GM21529 (cell line): Measurements from ENCODE around the gene KDF1.

ENCODE experiments used
- ATAC-seq: cut with Tn5 transposase; IDR thresholded peaks from one replicate; pipeline ENCODE4 v1.9.1; 2021; ENCODE audit not compliant: unreplicated experiment

The KDF1 gene, protein sequence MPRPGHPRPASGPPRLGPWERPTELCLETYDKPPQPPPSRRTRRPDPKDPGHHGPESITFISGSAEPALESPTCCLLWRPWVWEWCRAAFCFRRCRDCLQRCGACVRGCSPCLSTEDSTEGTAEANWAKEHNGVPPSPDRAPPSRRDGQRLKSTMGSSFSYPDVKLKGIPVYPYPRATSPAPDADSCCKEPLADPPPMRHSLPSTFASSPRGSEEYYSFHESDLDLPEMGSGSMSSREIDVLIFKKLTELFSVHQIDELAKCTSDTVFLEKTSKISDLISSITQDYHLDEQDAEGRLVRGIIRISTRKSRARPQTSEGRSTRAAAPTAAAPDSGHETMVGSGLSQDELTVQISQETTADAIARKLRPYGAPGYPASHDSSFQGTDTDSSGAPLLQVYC

DNA sequence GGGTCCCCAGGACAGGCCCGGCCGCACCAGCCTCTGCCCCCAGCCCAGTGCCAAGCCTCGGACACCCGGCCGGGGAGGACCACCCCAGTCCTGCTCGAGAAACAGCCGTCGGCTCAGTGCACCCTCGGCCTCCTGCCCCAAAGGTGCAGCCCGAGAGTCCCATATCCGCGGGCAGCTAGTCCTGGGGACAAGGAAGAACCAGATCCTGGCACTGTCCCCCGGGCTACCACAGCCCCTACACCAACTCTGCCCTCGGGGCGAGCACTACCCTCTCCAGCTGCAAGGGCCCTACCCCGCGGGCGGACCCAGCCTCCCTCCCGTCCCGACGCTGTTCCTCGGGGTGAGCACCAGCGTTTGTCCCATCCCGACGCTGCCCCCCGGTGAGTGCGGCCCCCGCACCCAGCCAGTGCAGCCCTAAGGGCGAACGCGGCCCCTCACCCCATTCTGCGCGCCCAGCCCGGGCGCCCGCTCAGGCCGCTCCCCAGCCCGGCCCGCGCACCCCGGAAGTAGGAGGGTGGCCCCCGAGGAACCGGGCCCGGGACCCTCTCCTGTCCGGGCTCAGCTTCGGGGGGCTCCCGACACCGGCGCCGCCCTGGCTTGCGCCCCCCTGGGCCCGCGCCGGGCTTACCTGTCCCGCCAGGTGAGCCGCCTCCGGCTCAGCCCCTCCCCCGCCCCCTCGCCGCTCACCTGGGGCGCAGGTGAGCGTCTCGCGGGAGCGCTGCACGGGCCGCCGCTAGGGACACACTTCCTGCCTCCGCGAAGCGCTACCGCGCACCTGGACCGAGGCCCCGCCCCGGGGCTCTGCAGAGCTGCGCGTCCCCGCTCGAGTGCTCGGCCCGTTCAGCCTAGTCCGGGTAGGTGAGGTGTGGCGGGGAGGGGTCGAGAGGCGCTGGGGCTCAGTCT lies at the start of gene KDF1:
Gene KDF1 (minus strand): TSS at position 747 of the 903 bp plus-strand sequence. CDS start 8,088 bp downstream, outside the sequence.
- no peak for ATAC-seq

DNA sequence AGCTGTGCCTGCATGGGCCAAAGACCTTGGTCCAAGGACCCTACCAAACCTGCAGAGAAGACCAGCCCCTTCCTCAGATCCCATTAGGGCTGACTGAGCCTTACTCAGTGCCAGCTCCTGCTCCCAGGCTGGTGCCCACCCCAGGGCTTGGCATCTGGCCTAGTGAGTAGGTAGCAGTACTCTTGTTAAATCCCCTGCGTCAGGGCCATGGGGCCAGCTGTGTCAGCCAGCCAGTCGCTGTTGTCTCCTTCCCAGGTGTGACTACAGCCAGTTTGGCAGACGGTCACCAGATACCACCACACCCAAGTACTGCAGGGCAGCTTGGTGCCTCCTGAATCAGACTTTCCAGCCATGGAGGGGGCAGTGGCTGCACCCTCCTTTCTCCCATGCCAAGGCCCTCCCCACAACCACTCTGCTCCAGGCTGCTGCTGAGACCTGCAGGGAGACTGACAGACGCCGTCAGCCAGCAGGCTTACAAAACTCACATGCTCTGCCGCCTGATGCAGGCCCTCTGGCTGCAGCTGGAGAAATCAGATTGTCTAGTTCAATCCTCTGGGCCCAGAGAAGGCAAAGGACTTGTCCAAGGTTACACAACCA lies 49.4 kb upstream of the KDF1 start:
- ATAC-seq = no peak

DNA sequence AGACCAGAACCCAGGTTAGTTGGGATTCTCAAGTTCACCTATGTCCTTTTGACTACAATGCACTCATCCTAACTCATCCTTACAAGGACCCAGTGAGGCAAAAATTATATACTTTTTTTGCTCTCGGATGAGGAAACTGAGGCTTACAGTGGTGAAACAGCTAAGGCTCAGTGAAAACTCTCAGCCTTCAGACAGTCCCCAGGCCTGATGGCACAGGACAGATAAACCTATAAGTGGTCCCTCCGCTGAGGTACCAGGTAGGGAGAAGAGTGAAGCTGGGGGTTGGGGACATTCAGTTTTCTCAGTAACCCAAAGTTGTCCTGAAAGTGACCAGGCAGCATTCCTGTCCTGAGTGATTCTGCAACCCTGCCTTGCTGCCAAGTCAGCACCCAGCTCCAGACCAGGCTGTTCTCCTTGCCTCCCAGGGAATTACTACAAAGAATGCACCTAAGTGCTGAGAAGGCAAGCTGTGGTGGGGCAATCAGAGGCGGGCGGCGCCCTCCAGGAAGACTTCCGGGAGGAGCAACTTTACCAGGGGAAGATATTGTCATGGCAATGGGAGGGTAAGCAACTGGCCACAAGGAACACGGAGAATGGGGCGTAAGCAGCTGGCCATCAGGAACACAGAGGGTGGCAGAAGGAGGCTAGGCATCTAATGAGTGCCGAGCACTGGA lies 47.8 kb upstream of the KDF1 start:
- no peak for ATAC-seq

- ATAC-seq = no peak
These were observed 46.4 kb upstream of the KDF1 start for GRCh38 chr1:27006683-27007082.

DNA sequence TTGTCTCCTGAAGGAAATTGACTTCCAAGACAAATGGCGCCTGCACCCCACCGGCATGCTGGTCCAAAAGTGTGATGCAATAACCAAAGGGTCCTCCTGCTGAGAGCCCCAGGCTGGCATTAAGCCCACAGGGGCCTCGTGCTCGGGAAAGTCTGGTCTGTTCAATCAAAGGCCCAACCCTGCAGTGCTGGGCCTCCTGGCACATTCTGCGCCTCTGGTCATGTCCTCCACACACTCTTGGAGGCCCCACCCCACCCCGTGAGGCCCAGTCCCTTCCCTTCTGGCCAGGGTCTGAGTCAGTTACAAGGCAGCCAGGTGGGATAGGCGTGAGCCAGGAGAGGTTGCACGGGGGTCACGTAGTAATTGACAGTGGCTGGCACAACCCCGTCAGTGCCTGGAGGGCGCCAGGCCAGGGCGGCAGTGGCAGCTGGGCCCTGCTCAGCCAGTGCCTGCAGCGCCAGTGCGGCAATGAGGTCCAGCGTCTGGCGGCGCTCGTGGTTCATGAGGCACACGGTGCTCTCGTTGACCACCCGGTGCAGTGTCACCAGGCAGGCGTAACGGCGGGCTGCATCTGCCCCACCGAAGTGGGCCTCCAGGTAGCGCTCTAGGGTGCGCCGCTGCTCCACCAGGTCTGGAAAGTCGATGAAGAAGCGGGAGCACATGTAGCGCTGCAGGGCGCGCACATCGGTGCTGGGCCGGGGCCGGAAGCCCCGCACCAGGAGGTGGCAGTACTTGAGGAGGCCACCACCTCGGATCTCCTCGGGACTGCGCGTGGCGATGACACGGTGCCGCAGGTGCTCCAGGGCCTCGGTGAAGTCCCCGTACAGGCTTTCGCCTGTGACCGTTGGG lies 45.6 kb upstream of the KDF1 start:
- no peak for ATAC-seq

DNA sequence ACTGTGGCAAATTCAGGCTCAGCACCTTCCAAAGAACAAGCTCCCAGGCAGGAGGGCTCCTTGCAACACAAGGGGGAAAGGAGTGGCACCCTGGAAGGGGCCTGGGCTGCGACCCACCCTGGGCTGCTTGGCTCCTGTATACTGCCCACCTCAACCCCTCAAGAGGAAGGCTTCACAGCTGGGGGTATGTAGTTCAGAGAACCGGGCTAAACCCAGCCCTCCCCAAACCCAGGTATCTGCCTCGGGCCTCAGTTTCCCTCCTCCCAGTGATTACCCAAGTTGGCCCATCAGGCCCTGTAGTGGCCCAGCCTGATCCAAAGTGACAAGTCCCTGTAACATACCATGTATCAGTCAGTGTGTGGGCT lies 44.9 kb upstream of the KDF1 start:
- ATAC-seq = no peak

- no peak for ATAC-seq
These were observed 44.4 kb upstream of the KDF1 start for GRCh38 chr1:27004471-27005165.

GRCh38 chr1:27003745-27004470 lies 43.6 kb upstream of the KDF1 start:
- no peak for ATAC-seq

DNA sequence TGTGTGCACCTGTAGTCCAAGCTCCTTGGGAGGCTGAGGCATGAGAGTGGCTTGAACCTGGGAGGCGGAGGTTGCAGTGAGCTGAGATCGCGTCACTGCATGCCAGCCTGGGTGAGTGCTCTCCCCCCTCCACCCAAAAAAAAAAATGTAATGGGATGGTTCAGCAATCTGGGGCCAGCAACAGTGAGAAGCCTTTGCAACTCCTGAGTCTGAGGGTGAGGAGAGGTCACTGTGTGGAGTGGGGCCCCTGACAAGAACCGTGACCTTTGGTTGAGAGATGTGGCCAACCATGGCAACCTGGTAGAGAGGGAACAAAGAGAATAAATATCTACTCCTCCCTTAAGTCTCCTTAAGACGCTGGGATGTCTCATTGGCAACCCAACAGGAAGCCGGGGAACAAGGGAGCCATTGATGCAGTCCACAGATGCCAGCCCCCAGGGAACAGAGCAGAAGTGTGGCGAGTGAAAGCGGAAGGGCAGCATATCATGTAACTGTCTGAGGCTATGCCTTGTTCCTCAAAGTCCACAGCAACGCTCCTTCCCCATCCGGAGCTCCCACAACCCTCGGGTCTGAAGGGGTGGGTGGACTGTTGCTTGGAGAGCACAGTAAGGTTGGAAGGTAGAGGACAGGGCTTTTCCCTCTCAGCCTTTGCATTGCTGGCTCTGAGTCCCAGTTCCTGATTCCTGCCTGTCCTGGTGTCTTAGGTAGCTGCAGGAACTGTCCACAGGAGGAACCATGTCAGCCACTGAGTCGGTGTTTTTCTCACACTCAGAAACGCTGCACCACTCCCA lies 41.5 kb upstream of the KDF1 start:
- no peak for ATAC-seq

DNA sequence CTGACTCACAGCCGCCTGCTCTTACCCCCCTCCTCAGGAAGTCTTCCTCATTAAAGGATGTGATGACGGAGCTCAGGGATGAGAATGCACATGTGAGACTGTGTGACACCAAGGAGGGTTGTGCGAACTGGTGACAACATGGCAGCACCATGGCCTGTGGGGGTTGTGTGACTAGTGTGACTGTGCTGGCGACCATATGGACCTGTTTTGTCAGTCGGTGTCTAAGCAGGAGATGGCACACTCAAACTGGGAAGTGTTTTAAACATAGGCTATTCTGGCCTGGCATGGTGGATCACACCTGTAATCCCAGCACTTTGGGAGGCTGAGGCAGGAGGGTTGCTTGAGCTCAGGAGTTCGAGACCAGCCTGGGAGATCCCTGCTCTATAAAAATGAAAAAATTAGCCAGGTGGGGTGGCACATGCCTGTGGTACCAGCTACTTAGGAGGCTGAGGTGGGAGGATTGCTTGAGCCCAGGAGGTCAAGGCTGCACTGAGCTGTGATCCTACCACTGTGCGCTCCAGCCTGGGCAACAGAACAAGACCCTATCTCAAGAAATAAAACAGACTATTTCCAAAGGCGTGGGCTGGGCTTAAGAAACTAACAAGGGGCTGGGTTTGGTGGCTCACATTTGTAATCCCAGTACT lies 40.7 kb upstream of the KDF1 start:
- no peak for ATAC-seq

GRCh38 chr1:27000090-27000816 lies 40.0 kb upstream of the KDF1 start:
- ATAC-seq = no peak

DNA sequence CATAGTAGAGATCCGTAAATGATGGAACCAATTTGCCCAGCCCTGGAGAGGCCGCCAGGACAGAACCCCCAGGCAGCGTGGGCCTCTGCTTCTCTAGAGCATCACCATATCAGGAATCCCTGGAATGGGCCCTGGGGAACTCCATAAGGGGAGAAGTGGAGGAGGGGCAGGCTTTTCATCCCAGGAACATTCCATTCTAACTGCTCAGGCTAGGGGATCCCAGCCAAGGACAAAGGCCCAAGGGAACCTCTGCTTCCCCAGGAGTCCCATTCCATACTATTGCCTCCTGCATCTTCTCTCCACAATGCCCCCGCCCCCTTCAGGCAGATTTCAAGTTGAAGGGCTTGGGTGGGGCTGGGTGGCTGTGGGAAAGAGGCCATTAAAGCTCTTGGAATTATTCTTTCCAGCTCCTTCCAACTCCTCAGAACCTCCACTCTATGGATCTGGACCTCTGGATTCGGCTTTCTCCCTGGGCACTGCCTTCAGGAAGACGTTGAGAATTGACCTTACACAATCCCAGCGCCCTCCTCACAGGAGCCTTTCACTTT lies 39.2 kb upstream of the KDF1 start:
- ATAC-seq = no peak

GRCh38 chr1:26998429-26999300 lies 38.4 kb upstream of the KDF1 start:
- no peak for ATAC-seq

DNA sequence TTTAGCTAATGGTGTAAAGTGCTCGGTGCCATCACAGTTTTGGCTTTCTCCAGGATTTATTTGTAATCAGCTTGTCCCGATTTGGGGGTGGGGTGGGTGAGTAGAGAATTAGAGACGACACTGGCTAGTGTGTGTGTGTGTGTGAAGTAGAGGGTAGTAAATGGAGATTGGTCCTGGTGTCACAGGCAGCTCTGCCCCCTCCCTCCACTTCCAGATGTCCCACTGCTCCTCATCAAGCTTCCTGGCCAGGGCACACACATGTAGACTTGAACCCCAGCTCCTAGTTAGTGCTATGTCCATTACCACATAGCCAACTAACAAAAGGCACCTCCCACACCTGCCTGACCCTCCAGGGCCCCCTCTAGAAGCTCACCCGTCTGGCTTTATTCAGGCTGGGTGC lies 36.4 kb upstream of the KDF1 start:
- no peak for ATAC-seq

GRCh38 chr1:26996024-26996423 lies 35.8 kb upstream of the KDF1 start:
- ATAC-seq = no peak
